ENCODE results near the gene GPHN.
"Not testable (repeated sequence)": the region's sequence is repeated elsewhere in the genome, so short reads cannot be mapped to it uniquely, and the experiment has no call there.

The GPHN gene

DNA sequence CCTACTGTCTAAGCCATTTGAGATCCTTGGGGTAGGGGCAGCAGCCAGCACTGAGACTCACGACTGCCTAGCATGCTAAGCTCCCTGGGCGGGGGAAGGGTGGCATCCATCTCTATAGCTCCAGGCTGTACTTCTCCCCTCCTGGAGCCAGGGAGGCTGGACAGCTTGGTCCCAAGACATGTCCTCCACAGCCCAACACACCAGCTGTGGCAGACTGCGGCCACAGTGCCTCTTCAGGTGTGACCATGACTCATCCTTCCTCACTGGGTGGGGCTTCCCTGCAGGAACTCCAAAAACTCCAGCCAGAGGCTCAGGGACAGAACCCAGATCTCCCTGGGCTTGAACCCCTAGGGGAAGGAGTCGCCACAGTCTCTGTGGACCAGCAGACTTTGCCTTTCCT lies 193.9 kb downstream of the GPHN start:
- peak; percentile 6 for DNase-seq
- H3K27me3 ChIP-seq = no peaks in the 10 kb centered on the region
- H3K36me3 ChIP-seq = no peaks in the 10 kb centered on the region
- TF ChIP-seq CTCF (IDR thresholded peaks at IDR 0.05; ENCODE audit: low read depth, low read length) = no peak
- no peaks in the 10 kb centered on the region for H3K4me1 ChIP-seq
- H3K9me3 ChIP-seq = no peaks in the 10 kb centered on the region
- no peak overlapping the region for H3K4me3 ChIP-seq (ENCODE audit: low read depth, low read length)

DNA sequence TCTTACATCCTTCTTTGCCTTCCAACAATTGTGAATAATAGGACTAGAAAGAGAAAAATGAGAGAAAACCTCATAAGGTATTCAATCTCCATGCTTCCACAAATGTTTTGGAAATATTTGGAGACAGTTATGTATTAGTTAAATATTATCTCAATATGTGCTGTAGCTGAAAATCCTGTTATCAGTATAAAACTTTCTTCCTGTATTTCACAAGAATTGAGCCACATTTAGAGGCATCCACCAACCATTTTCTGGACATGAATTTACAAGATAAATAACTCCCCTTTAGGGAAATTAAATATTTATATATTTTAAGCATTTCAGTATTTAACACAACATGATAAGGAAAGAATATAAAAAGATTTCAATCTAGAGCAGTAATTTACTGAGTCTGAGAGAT lies 200.3 kb downstream of the GPHN start:
- no peak overlapping the region for H3K4me3 ChIP-seq (ENCODE audit: low read depth, low read length)
- no peak for DNase-seq
- no peaks in the 10 kb centered on the region for H3K36me3 ChIP-seq
- H3K9me3 ChIP-seq = no peaks in the 10 kb centered on the region
- no peaks in the 10 kb centered on the region for H3K27me3 ChIP-seq
- H3K4me1 ChIP-seq = no peaks in the 10 kb centered on the region
- TF ChIP-seq CTCF (IDR thresholded peaks at IDR 0.05; ENCODE audit: low read depth, low read length) = no peak

GRCh38 chr14:66709291-66709690 lies 201.3 kb downstream of the GPHN start:
- H3K4me3 ChIP-seq (ENCODE audit: low read depth, low read length) = no peak overlapping the region
- no peak for TF ChIP-seq CTCF (IDR thresholded peaks at IDR 0.05; ENCODE audit: low read depth, low read length)
- H3K27me3 ChIP-seq = no peaks in the 10 kb centered on the region
- no peaks in the 10 kb centered on the region for H3K4me1 ChIP-seq
- no peaks in the 10 kb centered on the region for H3K36me3 ChIP-seq
- H3K9me3 ChIP-seq = no peaks in the 10 kb centered on the region
- DNase-seq = no peak

- H3K36me3 ChIP-seq; H3K27me3 ChIP-seq; H3K9me3 ChIP-seq; H3K4me3 ChIP-seq (ENCODE audit: low read depth, low read length); H3K4me1 ChIP-seq; DNase-seq: not testable (repeated sequence)
These were observed 206.3 kb downstream of the GPHN start for GRCh38 chr14:66714291-66714690.

- H3K4me3 ChIP-seq (ENCODE audit: low read depth, low read length); DNase-seq; H3K4me1 ChIP-seq; H3K9me3 ChIP-seq; H3K27me3 ChIP-seq; H3K36me3 ChIP-seq: not testable (repeated sequence)
These were observed 207.4 kb downstream of the GPHN start for GRCh38 chr14:66715313-66715712.

GRCh38 chr14:66716227-66716626 lies 208.3 kb downstream of the GPHN start:
- DNase-seq = no peak
- no peak for TF ChIP-seq CTCF (IDR thresholded peaks at IDR 0.05; ENCODE audit: low read depth, low read length)
- Histone ChIP-seq H3K9me3 (no peaks in the 10 kb centered on the region; the same call in 1 of the 2 replicates), H3K4me3 (ENCODE audit: low read depth, low read length) (no peak overlapping the region), H3K4me1 (no peaks in the 10 kb centered on the region), H3K27me3 (no peaks in the 10 kb centered on the region), H3K36me3 (no peaks in the 10 kb centered on the region)

- H3K4me3 ChIP-seq (ENCODE audit: low read depth, low read length) = no peak overlapping the region
- H3K27me3 ChIP-seq = no peaks in the 10 kb centered on the region
- TF ChIP-seq CTCF (IDR thresholded peaks at IDR 0.05; ENCODE audit: low read depth, low read length) = no peak
- no peaks in the 10 kb centered on the region; the same call in 1 of the 2 replicates for H3K9me3 ChIP-seq
- H3K36me3 ChIP-seq = no peaks in the 10 kb centered on the region
- H3K4me1 ChIP-seq = no peaks in the 10 kb centered on the region
- peak; percentile 16 for DNase-seq
These were observed 209.7 kb downstream of the GPHN start for GRCh38 chr14:66717561-66718140.

Measured in BE2C (cell line).